Measurements from ENCODE around the gene C19orf18.

- TF ChIP-seq ESRRG (CRISPR knock-in tag; IDR thresholded peaks at IDR 0.05) (no peak), PATZ1 (CRISPR knock-in tag; IDR thresholded peaks at IDR 0.05; ENCODE audit: borderline replicate concordance) (no peak), ARNTL (CRISPR knock-in tag; IDR thresholded peaks at IDR 0.05; ENCODE audit: borderline replicate concordance, low read depth) (no peak), ISL1 (CRISPR knock-in tag; IDR thresholded peaks at IDR 0.05) (no peak), PPARA (CRISPR knock-in tag; IDR thresholded peaks at IDR 0.05; ENCODE audit: borderline replicate concordance) (no peak), POU6F1 (CRISPR knock-in tag; IDR thresholded peaks at IDR 0.05; ENCODE audit: borderline replicate concordance, low read depth) (no peak), CSDC2 (CRISPR knock-in tag; IDR thresholded peaks at IDR 0.05) (no peak)
Measured at GRCh38 chr19:57964761-57965160, 9.6 kb downstream of the C19orf18 start.

All from SK-N-SH treated with all-trans-retinoic acid at 6 μM for 48 hours (cell line).